Tibial nerve (tissue), 4 donors: ENCODE data around the gene HPS6. TPM values are rescaled to one million over a fixed set of nuclear protein-coding genes. Genes with fewer than 3 reads are reported as not detected.

Experiments
- DNase-seq, 2 donors: peaks; one replicate each; pipeline ENCODE4 v3.0.0-alpha.2; 2019; ENCODE audit warnings: low spot score in 2 of 2
- H3K27ac ChIP-seq, 4 donors: fragments of 200-600 bp; sonication (generic) in 3 of 4; one replicate each; pipeline ENCODE4 v1.5.1; 2017 to 2019; ENCODE audit warnings: mild to moderate bottlenecking in 1 of 4
- H3K27me3 ChIP-seq, 2 donors: fragments of 200-600 bp; sonication (generic) in 1 of 2; one replicate each; pipeline versions ENCODE4 v1.5.1 to v1.6.0; 2017 to 2019
- H3K36me3 ChIP-seq, 3 donors: fragments of 200-600 bp; sonication (generic); one replicate each; pipeline ENCODE4 v1.5.1; 2018 to 2019
- H3K4me1 ChIP-seq, 4 donors: fragments of 200-600 bp; sonication (generic) in 3 of 4; one replicate each; pipeline ENCODE4 v1.5.1; 2017 to 2019
- H3K4me3 ChIP-seq, 4 donors: fragments of 200-600 bp; sonication (generic) in 3 of 4; one replicate each; pipeline ENCODE4 v1.5.1; 2017 to 2019; ENCODE audit warnings: mild to moderate bottlenecking in 1 of 4, moderate library complexity in 1 of 4
- H3K9me3 ChIP-seq, 4 donors: fragments of 200-600 bp; sonication (generic) in 3 of 4; one replicate each; pipeline ENCODE4 v1.5.1; 2017 to 2019
- EP300 ChIP-seq, 2 donors: sonication (generic); formaldehyde crosslinking; IDR thresholded peaks; one replicate each; pipeline ENCODE4 v1.6.1; 2017; ENCODE audit warnings: antibody characterized with exemption in 2 of 2, mild to moderate bottlenecking in 1 of 2
- POLR2A ChIP-seq, 2 donors: fragments of 450-650 bp; IDR thresholded peaks; one replicate each; pipeline ENCODE4 v1.6.1; 2017; ENCODE audit warnings: antibody characterized with exemption in 2 of 2, mild to moderate bottlenecking in 2 of 2, moderate library complexity in 2 of 2
- WGBS, 2 donors: methylation state at CpG; one replicate each; pipeline ENCODE4 v1.1.5; 2018; 5-methylcytosine and 5-hydroxymethylcytosine counted together
- total RNA-seq, 4 donors: library from RNA; depleted of rRNA; stranded (reverse); fragments of >200 nt; gene quantifications; one replicate each; pipeline ENCODE4 v1.1.0, GENCODE V29; 2016
- TF ChIP-seq, protein P1 (sequence below), 5 experiments: fragments of 200-600 bp in 3 of 5; fragments of 450-650 bp in 2 of 5; sonication (generic) in 3 of 5; IDR thresholded peaks; one replicate each; pipeline ENCODE4 v1.5.1; 2016 to 2019; ENCODE audit warnings: antibody characterized with exemption in 5 of 5, mild to moderate bottlenecking in 3 of 5, moderate library complexity in 2 of 5

HPS6 gene
- total RNA-seq, 4 donors from 2014 or later = 33.5 to 36.5 (median 34.8) TPM

DNA sequence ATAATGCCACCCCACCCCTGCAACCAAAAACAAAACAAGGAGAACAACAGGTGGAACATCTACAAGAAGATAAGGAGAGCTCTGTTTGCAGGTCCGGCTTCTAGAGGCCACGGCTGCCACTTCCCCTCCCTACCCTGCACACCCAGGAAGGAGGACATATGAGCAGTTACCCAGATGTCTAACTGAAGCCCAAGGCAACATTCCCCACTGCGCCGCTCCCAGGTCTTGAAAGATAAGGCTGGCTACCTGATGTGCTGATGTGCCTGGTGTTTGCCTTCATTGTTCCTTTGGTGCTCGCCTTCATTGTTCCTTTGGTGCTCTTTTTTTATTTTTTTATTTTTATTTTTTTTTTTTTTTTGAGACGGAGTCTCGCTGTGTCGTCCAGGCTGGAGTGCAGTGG, 21.0 kb downstream of the HPS6 start:
- no peak for DNase-seq
- H3K9me3 ChIP-seq = no peaks in the 10 kb centered on the region
- no peak for TF ChIP-seq EP300 (IDR thresholded peaks at IDR 0.05)
- TF ChIP-seq POLR2A (IDR thresholded peaks at IDR 0.05) = no peak
- TF ChIP-seq, protein P1, sequence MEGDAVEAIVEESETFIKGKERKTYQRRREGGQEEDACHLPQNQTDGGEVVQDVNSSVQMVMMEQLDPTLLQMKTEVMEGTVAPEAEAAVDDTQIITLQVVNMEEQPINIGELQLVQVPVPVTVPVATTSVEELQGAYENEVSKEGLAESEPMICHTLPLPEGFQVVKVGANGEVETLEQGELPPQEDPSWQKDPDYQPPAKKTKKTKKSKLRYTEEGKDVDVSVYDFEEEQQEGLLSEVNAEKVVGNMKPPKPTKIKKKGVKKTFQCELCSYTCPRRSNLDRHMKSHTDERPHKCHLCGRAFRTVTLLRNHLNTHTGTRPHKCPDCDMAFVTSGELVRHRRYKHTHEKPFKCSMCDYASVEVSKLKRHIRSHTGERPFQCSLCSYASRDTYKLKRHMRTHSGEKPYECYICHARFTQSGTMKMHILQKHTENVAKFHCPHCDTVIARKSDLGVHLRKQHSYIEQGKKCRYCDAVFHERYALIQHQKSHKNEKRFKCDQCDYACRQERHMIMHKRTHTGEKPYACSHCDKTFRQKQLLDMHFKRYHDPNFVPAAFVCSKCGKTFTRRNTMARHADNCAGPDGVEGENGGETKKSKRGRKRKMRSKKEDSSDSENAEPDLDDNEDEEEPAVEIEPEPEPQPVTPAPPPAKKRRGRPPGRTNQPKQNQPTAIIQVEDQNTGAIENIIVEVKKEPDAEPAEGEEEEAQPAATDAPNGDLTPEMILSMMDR (IDR thresholded peaks at IDR 0.05) = no peak
- 96% methylated on average over 8 of the region's 8 CpGs for WGBS, 2 donors
- no peak overlapping the region for H3K4me3 ChIP-seq
- H3K36me3 ChIP-seq = no peaks in the 10 kb centered on the region
- no peak overlapping the region for H3K27ac ChIP-seq
- no peaks in the 10 kb centered on the region for H3K4me1 ChIP-seq
- H3K27me3 ChIP-seq = no peaks in the 10 kb centered on the region

DNA sequence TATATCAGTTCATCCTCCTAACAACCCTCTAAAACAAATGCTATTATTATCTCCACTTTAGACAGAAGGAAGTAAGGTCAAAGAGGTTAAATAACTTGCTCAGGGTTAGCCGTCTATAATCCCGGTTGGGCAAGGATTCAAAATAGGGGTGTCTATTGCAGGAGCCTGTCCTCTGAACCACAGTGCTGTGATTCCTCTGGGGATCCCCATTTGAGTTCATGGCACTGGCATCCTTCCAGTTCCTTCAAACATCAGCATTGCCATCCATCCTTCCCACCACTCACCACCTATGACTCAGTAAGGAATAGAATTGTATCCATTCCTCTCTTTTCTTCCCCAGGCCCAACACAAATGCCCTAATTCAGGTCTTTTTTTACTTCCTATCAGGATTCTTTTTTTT, 25.6 kb downstream of the HPS6 start:
- Histone ChIP-seq H3K36me3 (peaks cover 0 to 6% (median 0%) of the 10 kb centered on the region in 3 donors), H3K27me3 (no peaks in the 10 kb centered on the region), H3K27ac (no peak overlapping the region), H3K4me1 (no peaks in the 10 kb centered on the region), H3K4me3 (no peak overlapping the region), H3K9me3 (no peaks in the 10 kb centered on the region)
- DNase-seq = no peak
- 40 to 47% methylated on average over 2 of the region's 2 CpGs for WGBS, 2 donors
- TF ChIP-seq POLR2A (IDR thresholded peaks at IDR 0.05) (no peak), EP300 (IDR thresholded peaks at IDR 0.05) (no peak)
- TF ChIP-seq, protein P1 (IDR thresholded peaks at IDR 0.05) = no peak

DNA sequence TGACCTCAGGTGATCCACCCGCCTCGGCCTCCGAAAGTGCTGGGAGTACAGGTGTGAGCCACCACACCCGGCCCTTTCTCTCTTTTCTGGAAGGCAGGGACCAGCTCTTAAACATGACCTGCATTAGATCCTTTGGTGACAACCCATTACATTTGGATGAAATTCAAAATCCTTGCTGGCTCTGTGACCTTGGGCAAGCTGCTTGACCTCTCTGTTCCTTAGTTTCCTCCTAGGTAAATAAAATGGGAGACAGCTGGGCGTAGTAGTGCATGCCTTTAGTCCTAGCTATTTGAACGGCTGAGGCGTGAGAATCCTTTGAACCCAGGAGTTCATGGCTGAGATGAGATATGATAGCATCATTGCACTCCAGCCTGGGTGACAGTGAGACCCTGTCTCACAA, 31.3 kb downstream of the HPS6 start:
- Histone ChIP-seq H3K9me3 (no peaks in the 10 kb centered on the region), H3K27ac (no peak overlapping the region), H3K27me3 (no peaks in the 10 kb centered on the region), H3K4me1 (no peaks in the 10 kb centered on the region), H3K36me3 (peaks cover 0 to 10% (median 0%) of the 10 kb centered on the region in 3 donors), H3K4me3 (no peak overlapping the region)
- DNase-seq = no peak
- TF ChIP-seq POLR2A (IDR thresholded peaks at IDR 0.05) = no peak
- TF ChIP-seq, protein P1 (IDR thresholded peaks at IDR 0.05) = no peak
- no peak for TF ChIP-seq EP300 (IDR thresholded peaks at IDR 0.05)
- 96% methylated on average over 7 of the region's 7 CpGs for WGBS, 2 donors

DNA sequence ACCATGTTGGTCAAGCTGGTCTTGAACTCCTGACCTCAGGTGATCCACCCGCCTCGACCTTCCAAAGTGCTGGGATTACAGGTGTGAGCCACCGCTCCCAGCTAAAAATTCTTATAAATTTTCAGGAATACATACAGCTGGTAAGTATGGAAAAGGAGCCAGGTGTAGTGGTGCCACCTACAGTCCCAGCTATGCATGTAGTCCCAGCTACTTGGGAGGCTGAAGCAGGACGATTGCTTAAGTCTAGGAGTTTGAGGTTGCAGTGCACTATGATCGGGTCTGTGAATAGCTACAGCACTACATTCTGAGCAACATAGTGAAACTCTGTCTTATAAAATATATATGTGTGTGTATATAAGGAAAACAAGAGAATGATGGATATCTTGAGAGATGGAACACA, 36.0 kb downstream of the HPS6 start:
- Histone ChIP-seq H3K9me3 (no peaks in the 10 kb centered on the region), H3K27ac (no peak overlapping the region), H3K36me3 (peaks cover 0 to 7% (median 0%) of the 10 kb centered on the region in 3 donors), H3K4me3 (no peak overlapping the region), H3K4me1 (no peaks in the 10 kb centered on the region), H3K27me3 (no peaks in the 10 kb centered on the region)
- no peak for DNase-seq
- WGBS, 2 donors = 79 to 89% methylated on average over 5 of the region's 5 CpGs
- TF ChIP-seq POLR2A (IDR thresholded peaks at IDR 0.05) (no peak), EP300 (IDR thresholded peaks at IDR 0.05) (no peak)
- TF ChIP-seq, protein P1 (IDR thresholded peaks at IDR 0.05) = no peak

DNA sequence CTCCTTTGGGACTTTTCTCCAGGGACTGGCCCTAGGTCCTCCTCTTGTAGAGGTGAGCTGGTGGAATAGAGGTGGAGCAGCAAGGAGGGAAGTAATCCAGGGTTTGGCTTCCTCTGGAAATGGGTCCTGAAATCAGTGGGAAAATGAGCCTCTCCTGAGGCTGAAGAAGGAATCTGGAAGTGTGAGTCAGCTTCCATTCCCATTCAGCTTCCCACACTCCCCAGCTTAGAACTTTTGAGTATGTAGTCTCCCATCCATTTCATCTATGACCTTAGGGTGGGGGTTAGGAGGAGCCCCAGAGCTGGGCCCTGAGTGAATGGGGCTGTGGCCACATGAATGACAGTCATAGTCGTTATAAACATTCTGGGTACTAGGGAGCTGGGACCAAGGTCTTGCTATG, 37.3 kb downstream of the HPS6 start:
- Histone ChIP-seq H3K27ac (no peak overlapping the region), H3K4me3 (no peak overlapping the region), H3K9me3 (no peaks in the 10 kb centered on the region), H3K4me1 (no peaks in the 10 kb centered on the region), H3K27me3 (no peaks in the 10 kb centered on the region), H3K36me3 (peaks cover 0 to 18% (median 0%) of the 10 kb centered on the region in 3 donors)
- TF ChIP-seq, protein P1 (IDR thresholded peaks at IDR 0.05) = no peak
- TF ChIP-seq EP300 (IDR thresholded peaks at IDR 0.05) (no peak), POLR2A (IDR thresholded peaks at IDR 0.05) (no peak)
- no peak for DNase-seq
- 50 to 60% methylated on average over 1 of the region's 1 CpG for WGBS, 2 donors
